Measurements from ENCODE around the gene C13orf42. TPM values are rescaled to one million over a fixed set of nuclear protein-coding genes. Genes with fewer than 3 reads are reported as not detected.

The C13orf42 gene
- total RNA-seq, 1 experiment from 2014 or later = not detected

DNA sequence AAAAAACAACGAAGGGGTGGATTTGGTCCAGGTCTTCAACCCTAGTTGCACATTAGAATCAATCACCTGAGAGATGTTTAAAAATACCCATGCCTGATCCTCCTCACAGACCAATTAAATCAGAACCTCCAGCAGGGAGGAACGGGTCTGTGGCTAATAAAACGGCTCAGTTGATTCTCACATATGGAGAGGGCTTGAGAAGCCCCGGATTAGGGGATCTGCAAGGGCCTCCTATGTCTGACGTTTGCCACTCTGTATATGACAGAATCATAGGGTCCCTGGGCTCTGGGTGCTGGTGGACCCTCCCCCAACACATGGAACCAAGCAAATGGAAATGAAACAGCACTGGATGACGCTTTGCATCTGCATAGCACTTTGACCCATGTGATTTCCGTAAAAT is 36.7 kb upstream of the C13orf42 start (continued):
- TF ChIP-seq REST (IDR thresholded peaks at IDR 0.05; ENCODE audit: low read depth) = no peak
- no peak for TF ChIP-seq CBX3 (IDR thresholded peaks at IDR 0.05; ENCODE audit: low read depth)
- no peak for TF ChIP-seq JUND (IDR thresholded peaks at IDR 0.05)

DNA sequence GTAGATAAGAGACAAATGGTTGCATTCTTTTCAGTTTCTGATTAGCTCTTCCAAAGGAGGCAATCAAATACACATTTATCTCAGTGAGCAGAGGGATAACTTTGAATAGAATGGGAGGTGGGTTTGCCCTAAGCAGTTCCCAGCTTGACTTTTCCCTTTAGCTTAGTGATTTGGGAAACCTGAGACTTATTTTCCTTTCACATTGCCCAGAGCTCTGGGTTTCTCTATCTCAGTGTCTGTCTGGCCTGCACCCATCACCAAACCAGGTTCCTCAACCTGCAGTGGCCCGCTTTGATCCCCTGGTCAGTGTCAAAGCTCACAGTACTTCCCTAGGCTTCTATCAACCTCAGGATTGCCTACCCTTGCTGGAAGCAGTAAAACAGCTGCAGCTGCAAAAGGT is 35.6 kb upstream of the C13orf42 start:
- Histone ChIP-seq H3K4me1 (ENCODE audit: control insufficient read depth in 1 of 2, insufficient read depth in 2 of 2, low read length in 2 of 2) (no peaks in the 10 kb centered on the region), H3K27me3 (ENCODE audit: insufficient read depth, low read length) (peaks cover 19% of the 10 kb centered on the region; the same call in 1 of the 2 replicates), H3K4me2 (ENCODE audit: low read length) (no peak overlapping the region), H3K36me3 (ENCODE audit: control insufficient read depth in 1 of 2, insufficient read depth in 2 of 2, low read length in 2 of 2) (no peaks in the 10 kb centered on the region), H4K20me1 (ENCODE audit: insufficient read depth) (no peaks in the 10 kb centered on the region), H3K9me2 (ENCODE audit: insufficient read depth) (no peaks in the 10 kb centered on the region), H3K4me3 (replicated peaks in 1 of 2; ENCODE audit: low read depth in 1 of 2, low read length in 2 of 2) (no peak overlapping the region), H3K9ac (ENCODE audit: low read length) (no peak overlapping the region), H2AFZ (ENCODE audit: low read depth, low read length, poor library complexity, severe bottlenecking) (no peak overlapping the region), H3K79me2 (ENCODE audit: insufficient read depth, low read length) (no peaks in the 10 kb centered on the region), H3K27ac (ENCODE audit: low read depth, low read length) (no peak overlapping the region), H3K9me3 (ENCODE audit: control insufficient read depth in 1 of 2, insufficient read depth in 1 of 2, low read depth in 1 of 2, low read length in 2 of 2) (no peaks in the 10 kb centered on the region)
- CTCF ChIA-PET = interaction anchor here (2.6 to 5.0 kb wide), 2 partner anchors 140 to 651 kb away, joined by 12 to 41 read pairs; no protein-coding TSS in a partner anchor
- POLR2A ChIA-PET = no interaction called here
- TF ChIP-seq EZH2 (IDR thresholded peaks at IDR 0.05) (no peak), SP1 (IDR thresholded peaks at IDR 0.05; ENCODE audit: low read depth) (no peak), SIN3A (IDR thresholded peaks at IDR 0.05; ENCODE audit: low read depth) (no peak), YY1 (IDR thresholded peaks at IDR 0.05; ENCODE audit: extremely low read depth, insufficient replicate concordance, low read depth, low read length) (no peak)
- ATAC-seq = no peak
- DNase-seq (ENCODE audit: low read depth, low spot score) = no peak
- RAD21 ChIA-PET (ENCODE audit: low non-redundant PET in 1 of 2, low total read pairs in 2 of 2, uncharacterized antibody in 2 of 2, unreplicated experiment in 2 of 2) = no interaction called here
- intact Hi-C loops (cut with micrococcal nuclease) = no loop called here
- BruUV-seq (replicated peaks) = no TSS peak
